ENCODE results near the gene CFAP410. TPM values are rescaled to one million over a fixed set of nuclear protein-coding genes. Genes with fewer than 3 reads are reported as not detected.

The CFAP410 gene
- total and polyA plus RNA-seq, 2 of the 8 experiments (the other 6 are each of a cell fraction or from before 2014, with no cell fraction given) = 10.6 to 12.0 TPM

GRCh38 chr21:44304011-44304616 lies 35.1 kb downstream of the CFAP410 start:
- Histone ChIP-seq H3K23ac (ENCODE audit: insufficient read length) (no peak overlapping the region), H3K9me3 (ENCODE audit: insufficient read depth in 2 of 2, low read depth in 1 of 2, low read length in 1 of 2) (no peaks in the 10 kb centered on the region), H3K27me3 (replicated peaks in 1 of 4; ENCODE audit: control insufficient read depth in 3 of 4, extremely low read depth in 1 of 4, insufficient read depth in 3 of 4, low read length in 3 of 4) (no peaks in the 10 kb centered on the region), H3K4ac (replicated peaks; ENCODE audit: insufficient read length, low read depth, low read length) (peak overlapping the region; percentile 69), H3K4me3 (ENCODE audit: extremely low read depth in 1 of 4, insufficient read depth in 2 of 4, low read depth in 3 of 4, low read length in 4 of 4) (no peak overlapping the region), H4K5ac (ENCODE audit: insufficient read length, low read depth, low read length) (no peak overlapping the region), H4K8ac (ENCODE audit: extremely low read depth, insufficient read depth, low read length) (no peak overlapping the region; the same call in 1 of the 2 replicates), H3K4me2 (ENCODE audit: insufficient read depth in 1 of 2, low read depth in 2 of 2, low read length in 2 of 2) (no peak overlapping the region), H3K79me2 (ENCODE audit: control insufficient read depth in 1 of 2, insufficient read depth in 2 of 2, low read length in 2 of 2) (peaks cover 0 to 6% of the 10 kb centered on the region in 2 experiments; a peak in 1 of 4 replicates), H2BK15ac (ENCODE audit: low read length) (no peak overlapping the region), H3K27ac (ENCODE audit: low read depth, low read length) (no peak overlapping the region), H2BK12ac (ENCODE audit: low read depth, low read length) (no peak overlapping the region), H3K4me1 (replicated peaks in 1 of 4; ENCODE audit: control insufficient read depth in 3 of 4, insufficient read depth in 4 of 4, low read length in 3 of 4) (peaks cover 0 to 14% (median 4%) of the 10 kb centered on the region in 4 experiments; a peak in 5 of 7 replicates), H2AK5ac (ENCODE audit: low read depth, low read length) (no peak overlapping the region), H3K18ac (ENCODE audit: extremely low read depth, low read length) (peak overlapping the region; percentile 60; the same call in 1 of the 2 replicates), H2BK5ac (ENCODE audit: low read depth, low read length) (no peak overlapping the region), H3K9ac (replicated peaks in 1 of 4; ENCODE audit: extremely low read depth in 1 of 4, low read depth in 3 of 4, low read length in 3 of 4) (no peak overlapping the region), H2BK20ac (ENCODE audit: low read length) (no peak overlapping the region), H2AFZ (ENCODE audit: low read length) (no peak overlapping the region), H2BK120ac (replicated peaks; ENCODE audit: low read depth, low read length) (no peak overlapping the region), H3K14ac (ENCODE audit: insufficient read length) (no peak overlapping the region), H3K36me3 (ENCODE audit: control insufficient read depth in 2 of 4, insufficient read depth in 4 of 4, low read length in 3 of 4) (no peaks in the 10 kb centered on the region), H4K20me1 (replicated peaks in 1 of 2; ENCODE audit: control insufficient read depth in 1 of 2, insufficient read depth in 2 of 2, low read length in 2 of 2) (peaks cover 9 to 15% of the 10 kb centered on the region in 2 experiments), H3K56ac (replicated peaks; ENCODE audit: insufficient read length, low read depth, low read length) (no peak overlapping the region), H3K79me1 (ENCODE audit: low read depth, low read length) (peaks cover 6% of the 10 kb centered on the region; the same call in 1 of the 2 replicates), H3K23me2 (ENCODE audit: low read depth, low read length) (peaks cover 11% of the 10 kb centered on the region; the same call in 1 of the 2 replicates), H4K91ac (replicated peaks; ENCODE audit: insufficient read length, low read length) (peak overlapping the region; percentile 65)
- FAIRE-seq (no peak), DNase-seq (ENCODE audit: low read depth in 1 of 2, low spot score in 2 of 2) (no peak)
- WGBS, 2 experiments (ENCODE audit: extremely low coverage in 1 of 2, insufficient coverage in 1 of 2, insufficient read length in 1 of 2, insufficient replicate concordance in 2 of 2, low coverage in 1 of 2, low lambda C conversion rate in 2 of 2, missing lambda C conversion rate in 1 of 2) = 84% methylated on average over 12 of the region's 16 CpGs; no CpG with 5 or more reads in 1 of the 2 experiments
- POLR2A ChIA-PET (ENCODE audit: partially characterized antibody) = no interaction called here
- CTCF ChIA-PET (ENCODE audit: partially characterized antibody) = interaction anchor here (0.8 to 2.2 kb wide), 15 partner anchors 10 to 206 kb away, joined by 3 to 7 read pairs (median 4); no protein-coding TSS in a partner anchor
- TF ChIP-seq TBP (IDR thresholded peaks at IDR 0.05; ENCODE audit: low read depth, low read length) = no peak
- TF ChIP-seq MAFK (IDR thresholded peaks at IDR 0.05; ENCODE audit: low read depth, low read length) = no peak
- no peak for TF ChIP-seq BCL11A (IDR thresholded peaks at IDR 0.05; ENCODE audit: low read depth in 2 of 2, low read length in 2 of 2)
- no peak for TF ChIP-seq GABPA (IDR thresholded peaks at IDR 0.05; ENCODE audit: borderline replicate concordance, insufficient read depth, low read length)
- no peak for TF ChIP-seq ATF2 (IDR thresholded peaks at IDR 0.05; ENCODE audit: low read length)
- no peak for TF ChIP-seq RNF2 (IDR thresholded peaks at IDR 0.05; ENCODE audit: borderline replicate concordance, low read depth, low read length, missing control alignments, poor library complexity, severe bottlenecking)
- TF ChIP-seq EGR1 (IDR thresholded peaks at IDR 0.05; ENCODE audit: borderline replicate concordance, low read depth, low read length) = no peak
- TF ChIP-seq SIN3A (conservative IDR thresholded peaks at IDR 0.05 in 1 of 2, IDR thresholded peaks at IDR 0.05 in 1 of 2; ENCODE audit: low read depth in 1 of 2, low read length in 2 of 2) = no peak
- TF ChIP-seq CEBPB (IDR thresholded peaks at IDR 0.05; ENCODE audit: low read depth, low read length) = no peak
- no peak for TF ChIP-seq TAF1 (IDR thresholded peaks at IDR 0.05; ENCODE audit: low read depth, low read length)
- no peak for TF ChIP-seq CBX5 (IDR thresholded peaks at IDR 0.05; ENCODE audit: low read depth, low read length)

All from H1 (cell line).